Prostate gland (tissue), 2 donors: ENCODE results near the gene ROCK1. TPM values are rescaled to one million over a fixed set of nuclear protein-coding genes. Genes with fewer than 3 reads are reported as not detected.
"Not testable (repeated sequence)": the region's sequence is repeated elsewhere in the genome, so short reads cannot be mapped to it uniquely, and the experiment has no call there.

Source experiments
- DNase-seq: peaks from one replicate; pipeline ENCODE4 v3.0.0-alpha.2; 2019; ENCODE audit warnings: low spot score
- H3K27ac ChIP-seq, 2 donors: fragments of 200-600 bp; sonication (generic); 2 replicates each; pipeline ENCODE4 v1.5.1; 2017 to 2019
- H3K27me3 ChIP-seq: fragments of 200-600 bp; sonication (generic); replicated peaks from 2 replicates; pipeline ENCODE4 v1.5.1; 2019; ENCODE audit not compliant: insufficient read depth
- H3K36me3 ChIP-seq, 2 donors: fragments of 200-600 bp; sonication (generic); 1 replicate in 1 of 2; 2 replicates in 1 of 2; pipeline versions ENCODE4 v1.5.1 to v1.8.1; 2017 to 2019
- H3K4me1 ChIP-seq: fragments of 200-600 bp; sonication (generic); replicated peaks from 2 replicates; pipeline ENCODE4 v1.5.1; 2019
- H3K4me3 ChIP-seq, 2 donors: fragments of 200-600 bp; sonication (generic); 2 replicates each; pipeline ENCODE4 v1.5.1; 2017 to 2019
- H3K9me3 ChIP-seq: fragments of 200-600 bp; sonication (generic); 2 replicates; pipeline ENCODE4 v1.5.1; 2017
- POLR2A ChIP-seq: fragments of 450-650 bp; IDR thresholded peaks from one replicate; pipeline ENCODE4 v1.6.1; 2016; ENCODE audit warnings: antibody characterized with exemption, mild to moderate bottlenecking
- POLR2AphosphoS5 ChIP-seq: sonication (generic); formaldehyde crosslinking; IDR thresholded peaks from one replicate; pipeline ENCODE4 v1.6.1; 2017; ENCODE audit warnings: antibody characterized with exemption
- WGBS: methylation state at CpG from one replicate; pipeline ENCODE4 v1.1.5; 2018; 5-methylcytosine and 5-hydroxymethylcytosine counted together
- intact Hi-C: fragments of 100-400 bp; cut with DNase I; formaldehyde crosslinking; loops from one replicate; pipeline ENCODE4 v1.14.2; 2022
- total RNA-seq, 2 donors: library from RNA; depleted of rRNA; stranded (reverse); fragments of >200 nt; gene quantifications; one replicate each; pipeline ENCODE4 v1.1.0, GENCODE V29; 2016
- TF ChIP-seq, protein P1 (sequence below), 4 experiments: fragments of 200-600 bp in 2 of 4; fragments of 450-650 bp in 2 of 4; sonication (generic) in 2 of 4; IDR thresholded peaks; 1 replicate in 3 of 4; 2 replicates in 1 of 4; pipeline ENCODE4 v1.5.1; 2016 to 2019; ENCODE audit warnings: antibody characterized with exemption in 4 of 4, mild to moderate bottlenecking in 2 of 4, moderate library complexity in 2 of 4

Gene ROCK1
- total RNA-seq, 2 donors from 2014 or later, result 32.2 to 35.2 TPM

DNA sequence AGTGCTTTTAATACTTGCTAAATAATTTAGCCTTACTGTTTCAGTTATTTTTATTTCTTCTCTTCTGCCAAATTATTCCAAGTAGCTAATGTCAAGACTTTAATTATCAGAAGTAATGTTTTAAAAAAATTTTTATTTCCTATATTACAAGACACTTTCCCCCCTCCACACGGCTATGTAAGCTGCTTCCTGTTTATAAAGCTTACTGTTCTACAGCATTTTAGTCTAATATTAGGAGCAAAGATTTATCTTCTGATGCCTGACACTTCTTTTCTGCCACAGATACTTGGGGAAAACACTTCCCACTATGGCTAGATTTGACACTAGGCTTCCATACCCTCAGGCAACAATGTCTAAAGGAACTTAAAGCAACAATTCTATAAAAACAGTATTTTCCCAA is 62.3 kb downstream of the ROCK1 start:
- Histone ChIP-seq H3K9me3 (no peaks in the 10 kb centered on the region), H3K4me3 (no peak overlapping the region), H3K27ac (no peak overlapping the region), H3K36me3 (no peaks in the 10 kb centered on the region), H3K4me1 (no peaks in the 10 kb centered on the region), H3K27me3 (no peaks in the 10 kb centered on the region)
- intact Hi-C loops, result no loop called here
- WGBS, result 27% methylated on average over 1 of the region's 1 CpG
- DNase-seq, result no peak
- TF ChIP-seq POLR2A (no peak), POLR2AphosphoS5 (no peak)
- TF ChIP-seq, protein P1, sequence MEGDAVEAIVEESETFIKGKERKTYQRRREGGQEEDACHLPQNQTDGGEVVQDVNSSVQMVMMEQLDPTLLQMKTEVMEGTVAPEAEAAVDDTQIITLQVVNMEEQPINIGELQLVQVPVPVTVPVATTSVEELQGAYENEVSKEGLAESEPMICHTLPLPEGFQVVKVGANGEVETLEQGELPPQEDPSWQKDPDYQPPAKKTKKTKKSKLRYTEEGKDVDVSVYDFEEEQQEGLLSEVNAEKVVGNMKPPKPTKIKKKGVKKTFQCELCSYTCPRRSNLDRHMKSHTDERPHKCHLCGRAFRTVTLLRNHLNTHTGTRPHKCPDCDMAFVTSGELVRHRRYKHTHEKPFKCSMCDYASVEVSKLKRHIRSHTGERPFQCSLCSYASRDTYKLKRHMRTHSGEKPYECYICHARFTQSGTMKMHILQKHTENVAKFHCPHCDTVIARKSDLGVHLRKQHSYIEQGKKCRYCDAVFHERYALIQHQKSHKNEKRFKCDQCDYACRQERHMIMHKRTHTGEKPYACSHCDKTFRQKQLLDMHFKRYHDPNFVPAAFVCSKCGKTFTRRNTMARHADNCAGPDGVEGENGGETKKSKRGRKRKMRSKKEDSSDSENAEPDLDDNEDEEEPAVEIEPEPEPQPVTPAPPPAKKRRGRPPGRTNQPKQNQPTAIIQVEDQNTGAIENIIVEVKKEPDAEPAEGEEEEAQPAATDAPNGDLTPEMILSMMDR (IDR thresholded peaks at IDR 0.05), result no peak

- Histone ChIP-seq H3K4me3 (no peak overlapping the region), H3K27me3 (no peaks in the 10 kb centered on the region), H3K9me3 (no peaks in the 10 kb centered on the region), H3K27ac (no peak overlapping the region), H3K4me1 (no peaks in the 10 kb centered on the region), H3K36me3 (no peaks in the 10 kb centered on the region)
- 80% methylated on average over 3 of the region's 3 CpGs for WGBS
- intact Hi-C loops, result no loop called here
- no peak for DNase-seq
- TF ChIP-seq POLR2A (no peak), POLR2AphosphoS5 (no peak)
- TF ChIP-seq, protein P1 (IDR thresholded peaks at IDR 0.05), result no peak
Observed at GRCh38 chr18:21047126-21047525, 64.5 kb downstream of the ROCK1 start.

DNA sequence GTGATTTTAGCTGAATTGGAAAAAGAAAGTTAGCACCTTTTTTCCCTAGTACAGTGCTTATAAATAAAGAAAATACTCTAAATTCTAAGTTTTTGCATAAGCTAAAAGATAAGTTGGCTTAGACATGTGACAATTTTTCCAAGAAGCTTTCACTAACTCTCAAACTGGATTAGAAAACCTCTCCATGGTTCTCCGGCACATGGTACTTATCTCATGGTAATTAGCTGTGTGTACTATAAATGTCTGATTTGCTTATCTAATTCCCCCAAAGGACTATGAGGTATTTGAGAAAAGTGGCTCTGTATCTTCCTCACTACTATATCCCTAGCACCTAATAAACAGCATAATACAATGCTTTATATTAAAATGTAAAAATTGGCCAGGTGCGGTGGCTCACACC is 71.1 kb downstream of the ROCK1 start:
- intact Hi-C loops, result no loop called here

DNA sequence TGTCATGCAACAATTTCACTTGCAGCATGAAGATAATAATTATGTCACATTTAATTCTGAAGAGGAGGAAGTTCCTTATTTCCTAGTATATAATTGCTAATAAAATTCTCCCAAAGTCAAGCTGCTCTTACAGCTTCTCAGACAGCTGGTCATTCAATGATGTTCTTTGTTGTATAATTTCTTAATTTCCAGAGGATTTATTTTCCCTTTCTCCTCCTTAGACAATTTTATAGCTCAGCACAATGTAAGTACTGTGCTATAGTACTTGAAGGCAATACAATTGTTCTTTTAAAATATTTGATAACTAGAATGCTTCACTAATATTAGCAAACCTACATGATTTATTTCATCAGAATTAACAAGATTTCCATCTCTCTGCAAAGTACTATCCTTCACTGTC is 73.4 kb downstream of the ROCK1 start:
- Histone ChIP-seq H3K4me1 (no peaks in the 10 kb centered on the region), H3K36me3 (peaks cover 0 to 5% of the 10 kb centered on the region in 2 donors), H3K9me3 (no peaks in the 10 kb centered on the region), H3K27me3 (no peaks in the 10 kb centered on the region), H3K27ac (no peak overlapping the region), H3K4me3 (no peak overlapping the region)
- intact Hi-C loops, result no loop called here
- TF ChIP-seq POLR2A (no peak), POLR2AphosphoS5 (no peak)
- TF ChIP-seq, protein P1 (IDR thresholded peaks at IDR 0.05), result no peak
- DNase-seq, result no peak

More for the DNA sequence above, 71.1 kb downstream of the ROCK1 start:
- no peak for DNase-seq
- Histone ChIP-seq H3K9me3 (no peaks in the 10 kb centered on the region), H3K4me3 (no peak overlapping the region), H3K27me3 (no peaks in the 10 kb centered on the region), H3K36me3 (peaks cover 0 to 5% of the 10 kb centered on the region in 2 donors), H3K27ac (no peak overlapping the region), H3K4me1 (no peaks in the 10 kb centered on the region)
- TF ChIP-seq POLR2A, result no peak
- no peak for TF ChIP-seq POLR2AphosphoS5
- TF ChIP-seq, protein P1 (IDR thresholded peaks at IDR 0.05), result no peak
- WGBS, result 95% methylated on average over 2 of the region's 2 CpGs

DNA sequence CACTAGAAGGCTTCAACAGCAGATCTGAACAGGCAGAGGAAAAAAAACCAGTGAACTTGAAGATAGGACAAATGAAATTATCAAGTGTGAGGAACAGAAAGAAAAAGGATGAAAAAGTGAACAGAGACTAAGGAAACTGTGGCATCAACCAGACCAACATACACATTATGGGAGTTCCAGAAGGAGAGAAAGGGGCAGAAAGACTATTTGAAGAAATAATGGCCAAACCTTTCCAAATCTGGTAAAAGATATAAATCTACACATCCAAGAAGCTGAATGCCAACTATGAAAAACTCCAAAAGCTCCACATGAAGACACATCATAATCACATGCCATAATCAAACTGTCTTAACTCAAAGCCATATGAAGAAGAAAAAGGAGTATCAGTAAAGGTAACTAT is 79.8 kb downstream of the ROCK1 start:
- no peak for DNase-seq
- intact Hi-C loops, result no loop called here
- no peaks in the 10 kb centered on the region for H3K27me3 ChIP-seq
- H3K4me3 ChIP-seq, result no peak overlapping the region
- TF ChIP-seq, protein P1 (IDR thresholded peaks at IDR 0.05), result no peak
- no peak for TF ChIP-seq POLR2A
- TF ChIP-seq POLR2AphosphoS5, result no peak
- no peak overlapping the region for H3K27ac ChIP-seq
- H3K4me1 ChIP-seq, result no peaks in the 10 kb centered on the region
- no peaks in the 10 kb centered on the region for H3K9me3 ChIP-seq
- no peaks in the 10 kb centered on the region for H3K36me3 ChIP-seq

DNA sequence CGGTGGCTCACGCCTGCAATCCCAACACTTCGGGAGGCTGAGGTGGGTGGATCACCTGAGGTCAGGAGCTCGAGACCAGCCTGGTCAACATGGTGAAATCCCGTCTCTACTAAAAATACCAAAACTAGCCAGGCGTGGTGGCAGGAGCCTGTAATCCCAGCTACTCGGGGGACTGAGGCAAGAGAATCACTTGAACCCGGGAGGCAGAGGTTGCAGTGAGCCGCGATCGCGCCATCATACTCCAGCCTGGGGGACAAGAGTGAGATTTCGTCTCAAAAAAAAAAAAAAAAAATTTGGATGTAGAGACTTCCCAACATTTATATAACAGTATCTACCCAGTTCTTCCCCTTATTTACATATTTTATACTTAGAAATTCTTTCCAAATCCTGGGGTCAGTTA is 93.4 kb downstream of the ROCK1 start:
- H3K4me3 ChIP-seq, intact Hi-C loops, H3K4me1 ChIP-seq, H3K27me3 ChIP-seq, H3K27ac ChIP-seq, H3K36me3 ChIP-seq, DNase-seq, H3K9me3 ChIP-seq: not testable (repeated sequence)
- 98% methylated on average over 13 of the region's 13 CpGs for WGBS
